Nasal cavity respiratory epithelium epithelial cell of viscerocranial mucosa (primary cell): Measurements from ENCODE around the gene IL3RA. TPM values are rescaled to one million over a fixed set of nuclear protein-coding genes. Genes with fewer than 3 reads are reported as not detected.

ENCODE experiments used
- total RNA-seq: library from RNA; depleted of rRNA; stranded (reverse); fragments of >200 nt; gene quantifications from 2 replicates; pipeline ENCODE4 v1.2.3, GENCODE V29; 2014

Gene IL3RA
- not detected in 2 replicates for total RNA-seq

DNA sequence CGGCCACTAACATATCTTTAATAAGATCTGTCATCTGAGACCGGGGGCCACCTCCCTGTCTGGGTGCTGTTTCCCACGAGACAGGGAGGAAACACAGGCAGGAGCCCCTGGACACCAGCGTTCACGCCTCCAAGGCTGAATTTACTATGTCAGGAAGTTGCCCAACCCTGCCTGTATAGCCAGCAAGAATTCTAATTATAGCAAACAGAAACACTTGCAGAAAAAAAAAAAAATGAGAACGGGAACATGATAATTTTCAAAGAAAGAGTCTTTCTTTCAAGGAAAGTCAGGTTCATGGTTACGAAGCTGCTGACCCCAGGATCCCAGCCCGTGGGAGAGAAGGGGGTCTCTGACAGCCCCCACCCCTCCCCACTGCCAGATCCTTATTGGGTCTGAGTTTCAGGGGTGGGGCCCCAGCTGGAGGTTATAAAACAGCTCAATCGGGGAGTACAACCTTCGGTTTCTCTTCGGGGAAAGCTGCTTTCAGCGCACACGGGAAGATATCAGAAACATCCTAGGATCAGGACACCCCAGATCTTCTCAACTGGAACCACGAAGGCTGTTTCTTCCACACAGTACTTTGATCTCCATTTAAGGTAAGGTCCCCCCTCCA lies at the start of gene IL3RA:
TSS of gene IL3RA (plus strand) at position 455 of the 613 bp plus-strand sequence. CDS start 4,981 bp downstream, outside the sequence.

DNA sequence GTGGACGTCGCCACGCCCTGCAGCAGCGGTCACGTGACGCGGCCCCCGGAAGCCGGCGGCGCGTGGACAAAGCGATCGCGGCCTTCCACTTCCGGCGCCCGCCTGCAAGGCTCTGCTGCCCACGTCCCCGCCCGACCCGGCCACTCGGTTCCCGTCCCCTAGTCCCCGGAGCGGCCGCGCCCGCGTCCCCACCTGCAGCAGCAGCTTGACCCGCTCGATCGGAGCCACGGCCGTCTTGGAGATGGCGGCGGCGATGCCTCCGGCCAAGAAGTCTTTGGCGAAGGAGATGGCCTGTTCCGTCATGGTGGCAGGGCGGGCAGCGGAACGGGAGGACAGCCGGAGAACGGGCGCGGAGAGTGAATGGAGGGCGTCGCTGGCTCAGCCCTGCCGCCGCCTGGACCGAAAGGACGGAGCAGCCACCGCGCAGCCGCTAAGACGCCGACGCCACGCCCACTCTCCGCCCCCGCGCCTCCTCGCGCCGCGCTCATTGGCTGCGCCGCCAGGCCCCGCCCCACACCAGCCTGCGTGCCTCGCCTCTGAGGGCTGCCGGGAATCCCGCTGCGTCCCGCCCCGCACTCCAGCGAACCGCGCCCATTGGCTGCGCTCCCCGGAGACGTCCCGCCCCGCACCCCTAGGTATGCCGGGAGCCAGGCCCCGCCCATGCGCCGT lies 55.3 kb downstream of the IL3RA start, which contains the start of gene SLC25A6:
TSS of gene SLC25A6 (minus strand) at position 407 of the 669 bp plus-strand sequence. CDS start at position 303, 104 bp downstream.

Other genes starting within 250 kb of the IL3RA start
- not detected in 2 replicates for gene CRLF2, start 124.1 kb upstream of the IL3RA start, total RNA-seq
- 0.14 and 0.34 TPM in 2 replicates for gene CSF2RA, start 68.0 kb upstream of the IL3RA start, total RNA-seq
- gene SLC25A6, start 55.3 kb downstream of the IL3RA start, total RNA-seq: 211 and 314 TPM in 2 replicates
- 7.2 and 8.6 TPM in 2 replicates for gene ASMTL, start 116.1 kb downstream of the IL3RA start, total RNA-seq
- gene P2RY8, start 200.4 kb downstream of the IL3RA start, total RNA-seq: not detected in 2 replicates